ENCODE results near the gene PIGZ. TPM values are rescaled to one million over a fixed set of nuclear protein-coding genes. Genes with fewer than 3 reads are reported as not detected.

PIGZ gene
- total RNA-seq, 1 experiment from 2014 or later: 5.1 TPM

DNA sequence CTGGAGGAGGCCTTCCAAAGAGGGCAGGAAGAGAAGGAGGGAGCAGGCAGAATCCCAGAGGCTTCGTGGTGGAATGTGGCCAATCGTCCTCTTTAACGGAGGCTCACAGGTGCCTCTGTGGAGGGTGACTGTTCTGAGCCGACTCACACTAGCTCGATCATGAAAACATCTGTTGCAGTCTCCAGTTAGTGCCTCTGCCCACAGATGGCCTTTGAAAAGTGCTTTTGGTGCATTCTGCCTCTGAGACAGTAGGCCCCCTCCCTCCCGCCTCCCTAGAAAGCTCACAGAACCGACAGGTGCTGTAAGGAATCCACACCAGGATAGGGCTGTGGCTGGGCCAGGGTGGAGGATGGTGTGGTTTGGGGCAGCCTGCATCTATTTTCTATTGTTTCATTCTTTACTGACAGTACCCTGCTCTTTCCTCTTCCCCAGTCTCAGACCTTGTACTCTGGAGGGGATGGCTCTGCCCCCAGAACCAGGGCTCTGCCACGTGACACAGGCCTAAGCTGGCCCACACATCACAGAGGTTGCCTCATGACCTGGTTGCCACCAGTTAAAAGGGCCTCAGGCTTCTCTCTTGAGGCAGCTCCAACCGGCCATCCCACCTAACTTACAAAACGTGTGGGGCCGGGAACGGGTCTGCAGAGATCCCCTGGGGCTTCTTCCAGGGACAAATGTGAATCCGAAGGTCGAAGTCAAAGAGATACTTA lies 27.2 kb upstream of the PIGZ start:
- H3K36me3 Mint-ChIP-seq (ENCODE audit: insufficient read depth, unreplicated experiment): no peaks in the 10 kb centered on the region
- POLR2A ChIA-PET: no interaction called here
- CTCF ChIA-PET: no interaction called here
- H3K9me3 Mint-ChIP-seq (ENCODE audit: unreplicated experiment): no peaks in the 10 kb centered on the region
- BruUV-seq (replicated peaks): no TSS peak
- intact Hi-C loops (cut with micrococcal nuclease; ENCODE audit: unreplicated experiment): no loop called here
- Histone ChIP-seq H3K9me3 (no peaks in the 10 kb centered on the region), H3K27me3 (replicated peaks; ENCODE audit: control insufficient read depth, insufficient read depth, low read length) (no peaks in the 10 kb centered on the region), H3K36me3 (ENCODE audit: control insufficient read depth, insufficient read depth, low read length) (no peaks in the 10 kb centered on the region), H3K4me1 (peaks cover 2% of the 10 kb centered on the region), H3K4me3 (ENCODE audit: low read depth, low read length) (no peak overlapping the region)
- no peak overlapping the region for H3K4me3 Mint-ChIP-seq (ENCODE audit: unreplicated experiment)
- H3K27ac Mint-ChIP-seq (ENCODE audit: unreplicated experiment): no peak overlapping the region
- no peaks in the 10 kb centered on the region for H3K27me3 Mint-ChIP-seq (ENCODE audit: insufficient read depth, unreplicated experiment)
- DNase-seq: peak in 1 of 2 experiments; percentile 22
- H3K4me1 Mint-ChIP-seq (ENCODE audit: low read depth, unreplicated experiment): no peaks in the 10 kb centered on the region
- TF ChIP-seq, protein P1, sequence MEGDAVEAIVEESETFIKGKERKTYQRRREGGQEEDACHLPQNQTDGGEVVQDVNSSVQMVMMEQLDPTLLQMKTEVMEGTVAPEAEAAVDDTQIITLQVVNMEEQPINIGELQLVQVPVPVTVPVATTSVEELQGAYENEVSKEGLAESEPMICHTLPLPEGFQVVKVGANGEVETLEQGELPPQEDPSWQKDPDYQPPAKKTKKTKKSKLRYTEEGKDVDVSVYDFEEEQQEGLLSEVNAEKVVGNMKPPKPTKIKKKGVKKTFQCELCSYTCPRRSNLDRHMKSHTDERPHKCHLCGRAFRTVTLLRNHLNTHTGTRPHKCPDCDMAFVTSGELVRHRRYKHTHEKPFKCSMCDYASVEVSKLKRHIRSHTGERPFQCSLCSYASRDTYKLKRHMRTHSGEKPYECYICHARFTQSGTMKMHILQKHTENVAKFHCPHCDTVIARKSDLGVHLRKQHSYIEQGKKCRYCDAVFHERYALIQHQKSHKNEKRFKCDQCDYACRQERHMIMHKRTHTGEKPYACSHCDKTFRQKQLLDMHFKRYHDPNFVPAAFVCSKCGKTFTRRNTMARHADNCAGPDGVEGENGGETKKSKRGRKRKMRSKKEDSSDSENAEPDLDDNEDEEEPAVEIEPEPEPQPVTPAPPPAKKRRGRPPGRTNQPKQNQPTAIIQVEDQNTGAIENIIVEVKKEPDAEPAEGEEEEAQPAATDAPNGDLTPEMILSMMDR (IDR thresholded peaks at IDR 0.05; ENCODE audit: insufficient read depth in 1 of 2, low read depth in 1 of 2, low read length in 1 of 2, severe bottlenecking in 1 of 2, unreplicated experiment in 1 of 2): no peak

DNA sequence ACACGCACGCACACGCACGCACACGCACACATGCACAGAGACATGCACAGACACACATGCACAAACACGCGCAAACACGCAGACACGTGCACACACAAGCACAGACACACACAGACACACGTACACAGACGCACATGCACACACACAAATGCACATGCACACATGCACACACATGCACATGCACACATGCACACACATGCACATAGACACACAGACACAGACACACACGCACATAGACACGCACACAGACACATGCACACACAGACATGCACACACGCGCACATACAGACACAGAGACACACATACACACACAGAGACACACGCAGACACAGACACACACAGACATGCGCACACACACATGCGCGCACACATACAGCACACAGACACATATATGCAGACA lies 26.4 kb upstream of the PIGZ start:
- Histone ChIP-seq H3K9me3 (no peaks in the 10 kb centered on the region), H3K27me3 (replicated peaks; ENCODE audit: control insufficient read depth, insufficient read depth, low read length) (no peaks in the 10 kb centered on the region), H3K4me3 (ENCODE audit: low read depth, low read length) (no peak overlapping the region), H3K4me1 (peaks cover 10% of the 10 kb centered on the region), H3K36me3 (ENCODE audit: control insufficient read depth, insufficient read depth, low read length) (no peaks in the 10 kb centered on the region)
- no peaks in the 10 kb centered on the region for H3K36me3 Mint-ChIP-seq (ENCODE audit: insufficient read depth, unreplicated experiment)
- H3K4me3 Mint-ChIP-seq (ENCODE audit: unreplicated experiment): no peak overlapping the region
- TF ChIP-seq, protein P1 (IDR thresholded peaks at IDR 0.05; ENCODE audit: insufficient read depth in 1 of 2, low read depth in 1 of 2, low read length in 1 of 2, severe bottlenecking in 1 of 2, unreplicated experiment in 1 of 2): no peak
- BruUV-seq (replicated peaks): no TSS peak
- no peaks in the 10 kb centered on the region for H3K9me3 Mint-ChIP-seq (ENCODE audit: unreplicated experiment)
- intact Hi-C loops (cut with micrococcal nuclease; ENCODE audit: unreplicated experiment): no loop called here
- POLR2A ChIA-PET: no interaction called here
- CTCF ChIA-PET: no interaction called here
- H3K27ac Mint-ChIP-seq (ENCODE audit: unreplicated experiment): no peak overlapping the region
- H3K27me3 Mint-ChIP-seq (ENCODE audit: insufficient read depth, unreplicated experiment): no peaks in the 10 kb centered on the region
- peak in 1 of 2 experiments; percentile 15 for DNase-seq
- no peaks in the 10 kb centered on the region for H3K4me1 Mint-ChIP-seq (ENCODE audit: low read depth, unreplicated experiment)

DNA sequence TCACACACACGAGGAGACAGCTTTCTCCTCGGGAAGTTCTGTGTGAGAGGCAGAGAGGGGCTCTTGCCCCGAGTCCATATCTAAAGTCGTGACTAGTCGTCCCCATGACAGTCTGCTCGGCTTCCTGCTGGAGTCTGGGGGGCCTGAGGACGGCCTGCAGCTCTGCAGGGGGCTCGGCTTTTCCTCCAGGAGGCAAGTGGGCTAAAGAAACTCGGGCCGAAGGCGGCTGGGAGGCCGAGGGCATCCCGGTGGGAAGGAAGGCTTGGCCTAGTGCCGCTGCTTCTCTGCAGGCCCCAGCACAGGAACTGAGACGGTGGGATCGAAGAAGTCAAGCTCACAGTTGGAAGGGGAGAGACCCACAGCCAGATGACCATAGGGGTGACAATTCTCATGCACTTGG lies 25.4 kb upstream of the PIGZ start:
- POLR2A ChIA-PET: no interaction called here
- CTCF ChIA-PET: no interaction called here

More for the DNA sequence above, 25.4 kb upstream of the PIGZ start:
- no peaks in the 10 kb centered on the region for H3K9me3 ChIP-seq
- TF ChIP-seq, protein P1 (IDR thresholded peaks at IDR 0.05; ENCODE audit: insufficient read depth in 1 of 2, low read depth in 1 of 2, low read length in 1 of 2, severe bottlenecking in 1 of 2, unreplicated experiment in 1 of 2): no peak
- no peak overlapping the region for H3K4me3 Mint-ChIP-seq (ENCODE audit: unreplicated experiment)
- peaks cover 20% of the 10 kb centered on the region for H3K4me1 ChIP-seq
- H3K9me3 Mint-ChIP-seq (ENCODE audit: unreplicated experiment): no peaks in the 10 kb centered on the region
- H3K27me3 Mint-ChIP-seq (ENCODE audit: insufficient read depth, unreplicated experiment): no peaks in the 10 kb centered on the region
- H3K27me3 ChIP-seq (replicated peaks; ENCODE audit: control insufficient read depth, insufficient read depth, low read length): no peaks in the 10 kb centered on the region
- H3K36me3 ChIP-seq (ENCODE audit: control insufficient read depth, insufficient read depth, low read length): no peaks in the 10 kb centered on the region
- H3K4me1 Mint-ChIP-seq (ENCODE audit: low read depth, unreplicated experiment): peaks cover 2% of the 10 kb centered on the region
- BruUV-seq (replicated peaks): no TSS peak
- intact Hi-C loops (cut with micrococcal nuclease; ENCODE audit: unreplicated experiment): no loop called here
- DNase-seq: peak in 1 of 2 experiments; percentile 15
- no peak overlapping the region for H3K27ac Mint-ChIP-seq (ENCODE audit: unreplicated experiment)
- H3K36me3 Mint-ChIP-seq (ENCODE audit: insufficient read depth, unreplicated experiment): no peaks in the 10 kb centered on the region
- H3K4me3 ChIP-seq (ENCODE audit: low read depth, low read length): no peak overlapping the region
